Dermis microvascular lymphatic vessel endothelial cell (primary cell): ENCODE results near the gene KIR3DL3. TPM values are rescaled to one million over a fixed set of nuclear protein-coding genes. Genes with fewer than 3 reads are reported as not detected.
"Not testable (repeated sequence)": the region's sequence is repeated elsewhere in the genome, so short reads cannot be mapped to it uniquely, and the experiment has no call there.

ENCODE experiments used
- DNase-seq, 2 donors: peaks; one replicate each; pipeline versions ENCODE4 v3.0.0 to v3.0.0-alpha.2; 2010; ENCODE audit warnings: low read depth in 2 of 2
- total RNA-seq: library from RNA; depleted of rRNA; stranded (reverse); fragments of >200 nt; gene quantifications from 2 replicates; pipeline ENCODE4 v1.2.1, GENCODE V29; 2014

The KIR3DL3 gene
- total RNA-seq, 1 donor from 2014 or later: not detected

DNA sequence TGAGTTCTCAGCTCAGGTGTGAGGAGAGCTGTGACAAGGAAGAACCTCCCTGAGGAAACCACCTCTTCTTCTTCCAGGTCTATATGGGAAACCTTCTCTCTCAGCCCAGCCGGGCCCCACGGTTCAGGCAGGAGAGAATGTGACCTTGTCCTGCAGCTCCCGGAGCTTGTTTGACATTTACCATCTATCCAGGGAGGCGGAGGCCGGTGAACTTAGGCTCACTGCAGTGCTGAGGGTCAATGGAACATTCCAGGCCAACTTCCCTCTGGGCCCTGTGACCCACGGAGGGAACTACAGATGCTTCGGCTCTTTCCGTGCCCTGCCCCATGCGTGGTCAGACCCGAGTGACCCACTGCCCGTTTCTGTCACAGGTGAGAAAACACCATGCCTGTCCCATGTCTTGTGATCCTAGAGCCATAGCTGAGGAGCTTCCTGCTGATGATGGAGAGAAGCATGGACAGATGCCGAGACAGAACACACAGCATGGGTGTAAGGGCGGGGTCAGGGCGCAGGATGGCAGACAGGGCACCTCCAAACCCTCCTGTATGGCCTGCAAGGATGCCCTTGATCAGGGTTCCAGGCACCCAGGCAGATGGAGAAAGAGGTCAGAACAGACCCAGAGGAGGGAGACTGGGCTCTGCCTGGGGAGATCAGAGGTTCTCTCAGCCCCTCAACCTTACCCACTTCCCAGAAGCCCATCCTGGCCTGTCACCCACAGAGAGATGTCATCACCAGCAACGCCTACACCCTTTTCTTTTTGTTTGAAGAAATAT, 5.4 kb downstream of the KIR3DL3 start:
- DNase-seq: no peak

GRCh38 chr19:54731191-54731590, 6.9 kb downstream of the KIR3DL3 start:
- DNase-seq: no peak

DNA sequence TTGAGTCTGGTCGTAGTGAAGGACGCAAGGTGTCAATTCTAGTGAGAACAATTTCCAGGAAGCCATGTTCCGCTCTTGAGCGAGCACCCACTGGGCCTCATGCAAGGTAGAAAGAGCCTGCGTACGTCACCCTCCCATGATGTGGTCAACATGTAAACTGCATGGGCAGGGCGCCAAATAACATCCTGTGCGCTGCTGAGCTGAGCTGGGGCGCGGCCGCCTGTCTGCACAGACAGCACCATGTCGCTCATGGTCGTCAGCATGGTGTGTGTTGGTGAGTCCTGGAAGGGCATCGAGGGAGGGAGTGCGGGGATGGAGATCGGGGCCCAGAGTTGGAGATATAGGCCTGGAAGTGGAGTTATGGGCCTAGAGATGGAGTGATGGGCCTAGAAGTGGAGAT, 14.1 kb downstream of the KIR3DL3 start, which contains the start of gene KIR2DL3:
TSS of gene KIR2DL3 (plus strand) at position 208 of the 400 bp plus-strand sequence. CDS start at position 241, 33 bp downstream.
- not testable (repeated sequence) for DNase-seq

DNA sequence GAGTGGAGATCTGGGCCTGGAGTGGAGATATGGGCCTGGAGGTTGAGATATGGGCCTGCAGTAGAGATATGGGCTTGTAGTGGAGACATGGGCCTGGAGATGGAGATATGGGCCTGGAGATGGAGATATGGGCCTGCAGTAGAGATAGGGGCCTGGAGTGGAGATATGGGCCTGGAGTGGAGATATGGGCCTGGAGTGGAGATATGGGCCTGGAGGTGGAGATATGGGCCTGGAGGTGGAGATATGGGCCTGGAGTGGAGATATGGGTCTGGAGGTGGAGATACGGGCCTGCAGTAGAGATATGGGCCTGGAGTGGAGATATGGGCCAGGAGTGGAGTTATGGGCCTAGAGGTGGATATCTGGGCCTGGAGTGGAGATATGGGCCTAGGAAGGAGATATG, 14.5 kb downstream of the KIR3DL3 start:
- no peak for DNase-seq

DNA sequence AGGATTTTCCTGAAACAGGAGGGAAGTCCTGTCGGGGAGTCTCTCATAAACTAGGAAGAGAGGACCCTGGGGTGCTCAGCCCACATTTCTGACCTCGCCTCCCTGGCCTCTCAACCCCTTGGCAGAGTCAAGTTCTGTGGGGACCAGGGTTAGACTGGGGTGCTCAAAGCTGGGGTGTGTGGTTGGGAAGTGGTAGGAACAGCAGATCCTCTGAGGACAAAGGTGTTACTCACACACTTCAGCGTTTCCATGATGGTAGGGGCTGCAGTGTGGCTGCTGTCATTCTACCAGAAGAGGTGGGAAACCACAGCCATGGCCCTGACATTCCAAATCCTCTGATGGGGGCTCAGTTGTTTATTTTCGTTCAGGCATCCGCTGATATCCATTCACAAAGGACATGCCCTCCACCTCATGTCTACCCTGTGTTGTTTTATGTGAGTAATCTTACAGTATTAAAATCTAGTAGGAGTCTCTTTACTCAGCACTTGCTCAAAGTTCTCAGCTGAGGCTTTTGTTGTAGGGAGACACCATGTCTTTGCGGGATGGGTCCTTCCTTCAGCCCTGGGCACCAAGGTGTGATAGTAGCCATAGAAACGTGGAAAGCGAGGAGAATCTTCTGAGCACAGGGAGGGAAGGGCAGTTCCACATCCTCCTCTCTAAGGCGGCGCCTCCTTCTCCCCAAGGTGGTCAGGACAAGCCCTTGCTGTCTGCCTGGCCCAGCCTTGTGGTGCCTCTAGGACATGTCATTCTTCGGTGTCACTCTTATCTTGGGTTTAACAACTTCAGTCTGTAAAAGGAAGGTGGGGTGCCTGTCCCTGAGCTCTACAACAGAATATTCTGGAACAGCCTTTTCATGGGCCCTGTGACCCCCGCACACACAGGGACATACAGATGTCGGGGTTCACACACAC, 15.6 kb downstream of the KIR3DL3 start:
- DNase-seq: no peak

DNA sequence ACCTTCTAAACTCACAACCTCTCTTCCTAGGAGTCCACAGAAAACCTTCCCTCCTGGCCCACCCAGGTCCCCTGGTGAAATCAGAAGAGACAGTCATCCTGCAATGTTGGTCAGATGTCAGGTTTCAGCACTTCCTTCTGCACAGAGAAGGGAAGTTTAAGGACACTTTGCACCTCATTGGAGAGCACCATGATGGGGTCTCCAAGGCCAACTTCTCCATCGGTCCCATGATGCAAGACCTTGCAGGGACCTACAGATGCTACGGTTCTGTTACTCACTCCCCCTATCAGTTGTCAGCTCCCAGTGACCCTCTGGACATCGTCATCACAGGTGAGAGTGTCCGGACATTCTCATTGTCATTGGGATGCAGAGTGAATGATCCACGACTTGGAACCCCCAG, 17.7 kb downstream of the KIR3DL3 start:
- DNase-seq: not testable (repeated sequence)

GRCh38 chr19:54744080-54744479, 19.8 kb downstream of the KIR3DL3 start:
- DNase-seq: not testable (repeated sequence)

DNA sequence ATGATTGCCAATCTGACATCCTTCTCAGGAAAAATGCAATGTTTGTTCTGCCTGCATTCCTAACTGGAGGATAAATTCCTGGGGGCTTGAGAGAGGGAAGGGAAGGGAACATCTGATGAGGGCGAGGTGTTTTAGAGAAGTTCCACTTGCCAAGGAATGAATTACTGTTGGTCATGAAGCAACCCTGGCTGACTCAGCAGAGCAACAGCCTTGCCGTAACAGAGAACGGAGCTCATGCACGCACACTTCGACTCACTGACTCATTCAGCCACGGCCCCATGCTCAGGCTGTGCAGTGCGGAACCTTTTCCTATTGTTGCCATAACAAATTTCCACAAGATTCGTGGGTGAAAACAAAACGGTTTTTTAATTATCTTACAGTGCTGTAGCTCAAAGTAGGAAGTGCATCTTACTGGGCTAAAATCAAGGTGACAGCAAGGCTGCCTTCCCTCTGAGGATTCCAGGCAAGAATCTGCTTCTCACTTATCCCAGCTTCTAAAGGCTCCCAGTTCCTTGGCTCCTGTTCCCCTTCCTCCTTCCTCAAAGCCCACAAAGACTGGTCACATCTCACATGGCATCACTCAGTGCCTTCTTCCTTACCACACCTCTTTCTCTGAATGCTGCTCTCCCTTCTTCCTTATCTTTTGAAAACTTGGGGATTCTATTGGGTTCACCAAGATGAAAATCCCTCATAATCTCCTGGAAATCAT, 23.5 kb downstream of the KIR3DL3 start:
- DNase-seq: not testable (repeated sequence)

- not testable (repeated sequence) for DNase-seq
These were observed 26.0 kb downstream of the KIR3DL3 start for GRCh38 chr19:54750276-54750675.

- DNase-seq: not testable (repeated sequence)
These were observed 32.2 kb downstream of the KIR3DL3 start for GRCh38 chr19:54756204-54757110.

GRCh38 chr19:54758577-54758976, 34.3 kb downstream of the KIR3DL3 start:
- DNase-seq: not testable (repeated sequence)

DNA sequence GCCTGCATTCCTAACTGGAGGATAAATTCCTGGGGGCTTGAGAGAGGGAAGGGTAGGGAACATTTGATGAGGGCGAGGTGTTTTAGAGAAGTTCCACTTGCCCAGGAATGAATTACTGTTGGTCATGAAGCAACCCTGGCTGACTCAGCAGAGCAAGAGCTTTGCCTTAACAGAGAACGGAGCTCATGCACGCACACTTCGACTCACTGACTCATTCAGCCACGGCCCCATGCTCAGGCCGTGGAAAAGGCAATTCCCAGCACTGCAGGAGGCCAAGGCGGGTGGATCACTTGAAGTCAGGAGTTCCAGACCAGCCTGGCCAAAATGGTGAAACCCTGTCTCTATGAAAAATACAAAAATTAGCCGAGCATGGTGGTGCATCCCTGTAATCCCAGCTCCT, 40.0 kb downstream of the KIR3DL3 start:
- DNase-seq: not testable (repeated sequence)

DNA sequence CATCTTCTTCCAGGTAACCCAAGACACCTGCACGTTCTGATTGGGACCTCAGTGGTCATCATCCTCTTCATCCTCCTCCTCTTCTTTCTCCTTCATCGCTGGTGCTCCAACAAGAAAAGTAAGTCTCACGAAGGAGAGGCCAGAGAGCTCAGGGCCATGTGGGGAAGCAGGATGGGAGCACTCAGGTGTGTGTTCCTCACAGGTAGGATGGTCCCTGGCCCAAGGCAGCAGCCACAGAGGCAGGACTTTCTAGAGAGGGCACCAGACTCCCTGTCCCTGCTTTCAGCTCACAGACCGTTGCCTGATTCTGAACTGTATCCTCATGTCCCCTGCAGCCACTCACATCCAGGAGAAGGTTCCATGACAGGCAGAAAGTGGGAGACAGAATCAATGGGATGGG, 42.2 kb downstream of the KIR3DL3 start:
- not testable (repeated sequence) for DNase-seq

- DNase-seq: not testable (repeated sequence)
These were observed 45.4 kb downstream of the KIR3DL3 start, which contains the start of gene KIR2DL1 for GRCh38 chr19:54769646-54770045. Gene KIR2DL1, plus strand, starts transcription at chr19:54769793. Its CDS starts 58 bp downstream, at chr19:54769851.

DNA sequence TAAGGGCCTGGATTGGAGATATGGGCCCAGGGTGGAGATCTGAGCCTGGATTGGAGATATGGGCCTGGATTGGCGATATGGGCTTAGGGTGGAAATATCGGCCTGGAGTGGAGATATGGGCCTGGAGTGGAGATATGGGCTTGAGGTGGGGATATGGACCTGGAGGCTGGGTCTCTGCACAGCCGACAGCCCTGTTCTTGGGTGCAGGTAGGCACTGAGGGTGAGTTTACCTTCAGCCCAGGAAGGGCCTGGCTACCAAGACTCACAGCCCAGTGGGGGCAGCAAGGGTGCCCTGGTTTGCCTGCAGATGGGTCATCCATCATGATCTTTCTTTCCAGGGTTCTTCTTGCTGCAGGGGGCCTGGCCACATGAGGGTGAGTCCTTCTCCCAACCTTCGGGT, 46.3 kb downstream of the KIR3DL3 start:
- DNase-seq: not testable (repeated sequence)

DNA sequence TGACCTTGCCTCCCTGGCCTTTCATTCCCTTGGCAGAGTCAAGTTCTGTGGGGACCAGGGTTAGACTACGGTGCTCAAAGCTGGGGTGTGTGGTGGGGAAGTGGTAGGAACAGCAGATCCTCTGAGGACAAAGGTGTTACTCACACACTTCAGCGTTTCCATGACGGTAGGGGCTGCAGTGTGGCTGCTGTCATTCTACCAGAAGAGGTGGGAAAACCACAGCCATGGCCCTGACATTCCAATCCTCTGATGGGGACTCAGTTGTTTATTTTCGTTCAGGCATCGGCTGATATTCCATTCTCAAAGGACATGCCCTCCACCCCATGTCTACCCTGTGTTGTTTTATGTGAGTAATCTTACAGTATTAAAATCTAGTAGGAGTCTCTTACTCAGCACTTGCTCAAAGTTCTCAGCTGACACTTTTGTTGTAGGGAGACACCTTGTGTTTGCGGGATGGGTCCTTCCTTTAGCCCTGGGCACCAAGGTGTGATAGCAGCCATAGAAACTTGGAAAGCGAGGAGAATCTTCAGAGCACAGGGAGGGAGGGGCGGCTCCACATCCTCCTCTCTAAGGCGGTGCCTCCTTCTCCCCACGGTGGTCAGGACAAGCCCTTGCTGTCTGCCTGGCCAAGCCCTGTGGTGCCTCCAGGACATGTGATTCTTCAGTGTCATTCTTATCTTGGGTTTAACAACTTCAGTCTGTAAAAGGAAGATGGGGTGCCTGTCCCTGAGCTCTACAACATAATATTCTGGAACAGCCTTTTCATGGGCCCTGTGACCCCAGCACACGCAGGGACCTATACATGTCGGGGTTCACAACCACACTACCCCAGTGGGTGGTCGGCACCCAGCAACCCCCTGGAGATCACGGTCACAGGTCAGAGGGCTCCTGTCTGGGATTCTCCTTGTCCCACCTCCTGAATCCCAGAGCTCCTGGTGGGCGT, 47.0 kb downstream of the KIR3DL3 start:
- not testable (repeated sequence) for DNase-seq

DNA sequence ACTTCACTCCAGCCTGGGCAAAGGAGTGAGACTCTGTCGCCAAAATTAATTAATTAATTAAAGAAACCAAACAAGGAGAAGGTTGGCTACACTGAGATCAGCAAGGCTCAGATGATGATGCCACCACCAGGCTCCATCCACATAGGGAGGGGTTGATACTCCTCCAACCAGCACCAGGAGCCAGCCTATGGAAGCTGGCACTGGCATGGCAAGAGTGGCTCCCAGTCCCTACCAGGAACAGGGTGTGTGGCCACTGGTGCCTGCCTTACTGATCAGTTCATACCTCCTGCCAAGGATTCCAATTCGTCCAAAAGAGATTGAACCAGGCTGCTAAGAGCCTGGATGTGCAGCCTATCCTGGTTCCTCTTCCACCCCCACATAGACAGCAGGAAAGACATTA, 48.4 kb downstream of the KIR3DL3 start:
- not testable (repeated sequence) for DNase-seq

DNA sequence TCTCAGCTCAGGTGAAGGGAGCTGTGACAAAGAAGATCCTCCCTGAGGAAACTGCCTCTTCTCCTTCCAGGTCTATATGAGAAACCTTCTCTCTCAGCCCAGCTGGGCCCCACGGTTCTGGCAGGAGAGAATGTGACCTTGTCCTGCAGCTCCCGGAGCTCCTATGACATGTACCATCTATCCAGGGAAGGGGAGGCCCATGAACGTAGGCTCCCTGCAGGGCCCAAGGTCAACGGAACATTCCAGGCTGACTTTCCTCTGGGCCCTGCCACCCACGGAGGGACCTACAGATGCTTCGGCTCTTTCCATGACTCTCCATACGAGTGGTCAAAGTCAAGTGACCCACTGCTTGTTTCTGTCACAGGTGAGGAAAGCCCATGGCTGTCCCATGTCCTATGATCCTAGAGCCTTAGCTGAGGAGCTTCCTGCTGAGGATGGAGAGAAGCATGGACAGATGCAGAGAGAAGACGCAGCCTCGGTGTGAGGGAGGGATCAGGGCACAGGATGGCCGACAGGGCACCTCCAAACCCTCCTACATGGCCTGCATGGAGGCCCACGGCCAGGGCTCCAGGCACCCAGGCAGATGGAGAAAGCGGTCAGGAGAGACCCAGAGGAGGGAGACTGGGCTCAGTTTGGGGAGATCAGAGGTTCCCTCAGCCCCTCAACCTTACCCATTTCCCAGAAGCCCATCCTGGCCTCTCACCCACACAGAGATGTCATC, 51.0 kb downstream of the KIR3DL3 start:
- DNase-seq: not testable (repeated sequence)

- not testable (repeated sequence) for DNase-seq
These were observed 51.6 kb downstream of the KIR3DL3 start for GRCh38 chr19:54775830-54776229.
